HepG2 (cell line): ENCODE data around the gene ELMOD1. TPM values are rescaled to one million over a fixed set of nuclear protein-coding genes. Genes with fewer than 3 reads are reported as not detected.

Experiments
- ATAC-seq: fragments of 200-7000 bp; cut with Tn5 transposase; 3 replicates; pipeline ENCODE4 v1.9.1; 2020; ENCODE audit warnings: mild to moderate bottlenecking, moderate library complexity
- BruUV-seq: library from RNA; stranded (reverse); fragments of 400-500 nt; replicated peaks from 2 replicates; lab custom pipeline; 2021; lab: Mats Ljungman, UMichigan
- CTCF ChIA-PET: fragments of 300-600 bp; formaldehyde crosslinking; extraction: SDS; loops from one replicate; lab custom pipeline; 2021; ENCODE audit warnings: low total read pairs, inconsistent platforms, low intra/inter-chr PET ratio; lab: Yijun Ruan, JAX
- POLR2A ChIA-PET: fragments of 350-600 bp; sonication (Branson Sonifier 250); formaldehyde crosslinking; loops from one replicate; lab custom pipeline; 2020; ENCODE audit warnings: antibody characterized with exemption, inconsistent platforms; lab: Yijun Ruan, JAX
- DNase-seq: peaks from one replicate; pipeline ENCODE4 v3.0.0-alpha.2; 2015; ENCODE audit warnings: low spot score
- FAIRE-seq: peaks from 3 replicates; lab custom pipeline; 2011; peaks lifted over from hg19 to GRCh38; lab: Jason Lieb, UNC
- H2AFZ ChIP-seq: one replicate; pipeline ENCODE4 v1.6.1; 2011; ENCODE audit warnings: low read length, inconsistent platforms
- H3K27ac ChIP-seq: fragments of 300-600 bp; 3 replicates; pipeline ENCODE4 v1.8.0; 2011; ENCODE audit warnings: mixed run types, mild to moderate bottlenecking, mixed read lengths, low read length, inconsistent platforms; ENCODE audit not compliant: insufficient read depth; ENCODE audit errors: extremely low read length
- H3K27me3 ChIP-seq, 2 experiments: fragments of 200-600 bp in 1 of 2; 2 replicates in 1 of 2; 3 replicates in 1 of 2; pipeline versions ENCODE4 v1.6.0 to v1.8.0; 2011; ENCODE audit warnings: low read length in 2 of 2, mild to moderate bottlenecking in 2 of 2, moderate library complexity in 2 of 2, inconsistent platforms in 1 of 2; ENCODE audit not compliant: insufficient read depth in 2 of 2, control insufficient read depth in 1 of 2
- H3K36me3 ChIP-seq, 2 experiments: fragments of 200-600 bp in 1 of 2; replicated peaks in 1 of 2; 2 replicates in 1 of 2; 3 replicates in 1 of 2; pipeline versions ENCODE4 v1.5.1 to v1.8.0; 2011; ENCODE audit warnings: low read length in 2 of 2, inconsistent platforms in 1 of 2; ENCODE audit not compliant: insufficient read depth in 2 of 2, control insufficient read depth in 1 of 2
- H3K4me1 ChIP-seq: 2 replicates; pipeline ENCODE4 v1.5.1; 2012; ENCODE audit warnings: low read length, inconsistent platforms; ENCODE audit not compliant: insufficient read depth
- H3K4me2 ChIP-seq: 2 replicates; pipeline ENCODE4 v1.6.0; 2011; ENCODE audit warnings: low read depth, low read length, inconsistent platforms
- H3K4me3 ChIP-seq, 3 experiments: fragments of 200-600 bp in 1 of 3; sonication (generic), shearing (Covaris generic) in 1 of 3; replicated peaks in 1 of 3; 2 replicates each; pipeline ENCODE4 v1.5.1; 2011 to 2016; ENCODE audit warnings: low read length in 3 of 3, inconsistent platforms in 2 of 3, low read depth in 2 of 3, mild to moderate bottlenecking in 2 of 3, control low read depth in 1 of 3, mixed read lengths in 1 of 3; ENCODE audit not compliant: insufficient read depth in 1 of 3
- H3K79me2 ChIP-seq: one replicate; pipeline ENCODE4 v1.6.1; 2011; ENCODE audit warnings: low read length, inconsistent platforms; ENCODE audit not compliant: insufficient read depth
- H3K9ac ChIP-seq: 2 replicates; pipeline ENCODE4 v1.6.0; 2011; ENCODE audit warnings: mild to moderate bottlenecking, low read depth, low read length, inconsistent platforms; ENCODE audit not compliant: insufficient read depth
- H3K9me3 ChIP-seq: 2 replicates; pipeline ENCODE4 v1.5.1; 2012; ENCODE audit warnings: mild to moderate bottlenecking, low read length
- H4K20me1 ChIP-seq: 2 replicates; pipeline ENCODE4 v1.6.0; 2011; ENCODE audit warnings: inconsistent platforms, mild to moderate bottlenecking, low read length, moderate library complexity; ENCODE audit not compliant: insufficient read depth
- CBFB ChIP-seq: sonication (generic); formaldehyde crosslinking; IDR thresholded peaks from 2 replicates; pipeline ENCODE4 v1.4.0; 2020; ENCODE audit warnings: missing genetic modification reagents
- NFKBIZ ChIP-seq: IDR thresholded peaks from 2 replicates; pipeline ENCODE4 v1.6.1; 2018; ENCODE audit warnings: missing genetic modification reagents, missing compliant biosample characterization
- TCF7L2 ChIP-seq: IDR thresholded peaks from 2 replicates; pipeline ENCODE4 v1.6.1; 2011; ENCODE audit warnings: mild to moderate bottlenecking, low read depth, low read length, moderate library complexity
- ZGPAT ChIP-seq: IDR thresholded peaks from 2 replicates; pipeline ENCODE4 v1.6.1; 2016; ENCODE audit warnings: mild to moderate bottlenecking
- ZNF274 ChIP-seq: sonication (generic); formaldehyde crosslinking; IDR thresholded peaks from 2 replicates; pipeline ENCODE4 v1.5.1; 2020; ENCODE audit warnings: mild to moderate bottlenecking, missing genetic modification reagents
- ZNF414 ChIP-seq: sonication (generic); formaldehyde crosslinking; IDR thresholded peaks from 2 replicates; pipeline ENCODE4 v1.5.0; 2020; ENCODE audit warnings: missing genetic modification reagents
- ZXDC ChIP-seq: sonication (generic); formaldehyde crosslinking; IDR thresholded peaks from 2 replicates; pipeline ENCODE4 v1.5.0; 2020; ENCODE audit warnings: mild to moderate bottlenecking, missing genetic modification reagents
- WGBS: methylation state at CpG from one replicate; pipeline ENCODE4 v1.1.6; 2017; ENCODE audit warnings: low lambda C conversion rate; 5-methylcytosine and 5-hydroxymethylcytosine counted together
- in situ Hi-C: cut with HindIII; loops from 2 replicates; pipeline ENCODE4 v1.10.0; 2017; ENCODE audit warnings: low pct_unique_long_range_greater_than_20kb; ENCODE audit not compliant: extremely low pct_ligation_motif_present
- intact Hi-C: fragments of 100-400 bp; cut with micrococcal nuclease; formaldehyde crosslinking; loops from one replicate; pipeline ENCODE4 v1.10.0; 2022; ENCODE audit not compliant: unreplicated experiment
- polyA plus RNA-seq, 8 experiments: library from polyadenylated mRNA; depleted of rRNA in 3 of 8; stranded (reverse) in 7 of 8; unstranded in 1 of 8; fragments of >200 nt; fragmentation: Illumina TruSeq in 4 of 8; extraction: Trizol in 4 of 8; gene quantifications; 2 replicates each; pipeline versions ENCODE4 v1.2.1 to v1.2.3, GENCODE V29; 2011 to 2016; ENCODE audit warnings: low read depth in 4 of 8, missing spikeins in 1 of 8, mixed read lengths in 1 of 8; ENCODE audit not compliant: insufficient read depth in 1 of 8
- total RNA-seq, 5 experiments: library from RNA; depleted of rRNA; stranded (reverse); fragments of >200 nt; fragmentation: Illumina TruSeq; extraction: Trizol; gene quantifications; 2 replicates each; pipeline ENCODE4 v1.2.3, GENCODE V29; 2016; ENCODE audit warnings: low read depth in 1 of 5

ELMOD1 gene
- total and polyA plus RNA-seq, 2 of the 13 experiments (the other 11 are each of a cell fraction or from before 2014, with no cell fraction given) = not detected

- no TSS peak for BruUV-seq
- Histone ChIP-seq H3K9ac (no peak overlapping the region), H3K4me2 (no peak overlapping the region), H3K9me3 (no peaks in the 10 kb centered on the region), H2AFZ (no peak overlapping the region), H3K27me3 (no peaks in the 10 kb centered on the region; a peak in 1 of 5 replicates), H3K79me2 (no peaks in the 10 kb centered on the region), H3K4me3 (no peak overlapping the region), H3K4me1 (0 out of 2 replicates have a peak, but pooled peaks cover 8% of the 10 kb centered on the region), H3K36me3 (no peaks in the 10 kb centered on the region), H4K20me1 (no peaks in the 10 kb centered on the region), H3K27ac (no peak overlapping the region)
- ATAC-seq (no peak), FAIRE-seq (no peak), DNase-seq (no peak)
- 28% methylated on average over 2 of the region's 2 CpGs for WGBS
- intact Hi-C loops = no loop called here
- TF ChIP-seq ZNF414 (CRISPR knock-in tag) (no peak), CBFB (CRISPR knock-in tag) (no peak), ZNF274 (no peak), ZGPAT (no peak), TCF7L2 (no peak), ZXDC (no peak), NFKBIZ (CRISPR knock-in tag) (no peak)
- ChIA-PET POLR2A (no interaction called here), CTCF (no interaction called here)
- in situ Hi-C loops = no loop called here
Observed at GRCh38 chr11:107612445-107612844, 21.5 kb downstream of the ELMOD1 start.
